Measurements from ENCODE around the gene ICE2.

ICE2 gene

DNA sequence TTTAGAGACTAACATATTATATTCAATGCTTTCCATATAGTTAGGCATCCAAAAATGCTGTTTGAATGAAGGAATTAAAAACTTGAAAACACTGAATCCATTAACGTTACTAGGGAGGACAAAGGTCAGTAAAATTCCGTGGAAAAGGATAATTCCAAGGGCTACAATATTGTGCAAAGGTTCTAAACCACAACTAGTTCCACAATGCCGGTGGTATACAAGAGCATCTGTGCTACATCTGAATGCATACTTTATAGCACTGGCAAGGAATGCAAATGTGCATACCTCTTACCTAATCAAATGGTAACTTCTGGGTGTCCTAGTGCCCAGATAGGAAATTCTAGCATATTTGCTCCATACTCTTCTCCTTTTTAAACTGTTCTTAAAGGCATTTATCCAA lies 2.2 kb downstream of the ICE2 start:
- H3K4me3 ChIP-seq (ENCODE audit: low read depth, low read length): no peak overlapping the region
- no peak for DNase-seq (ENCODE audit: low read depth)

DNA sequence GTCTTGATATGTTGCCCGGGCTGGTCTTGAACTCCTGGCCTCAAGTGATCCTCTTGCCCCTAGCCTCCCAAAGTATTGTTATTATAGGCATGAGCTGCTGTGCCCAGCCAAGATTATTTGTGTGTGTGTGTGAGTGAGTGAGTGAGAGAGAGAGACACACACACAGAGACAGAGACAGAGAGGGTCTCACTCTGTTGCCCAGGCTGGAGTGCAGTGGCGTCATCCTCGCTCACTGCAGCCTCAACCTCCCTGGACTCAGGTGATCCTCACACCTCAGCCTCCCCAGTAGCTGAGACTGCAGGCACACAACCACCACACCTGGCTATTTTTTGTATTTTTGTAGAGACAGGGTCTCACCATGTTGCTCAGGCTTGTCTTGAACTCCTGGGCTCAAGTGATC lies 5.8 kb downstream of the ICE2 start:
- no peak for DNase-seq (ENCODE audit: low read depth)
- TF ChIP-seq, protein P1, sequence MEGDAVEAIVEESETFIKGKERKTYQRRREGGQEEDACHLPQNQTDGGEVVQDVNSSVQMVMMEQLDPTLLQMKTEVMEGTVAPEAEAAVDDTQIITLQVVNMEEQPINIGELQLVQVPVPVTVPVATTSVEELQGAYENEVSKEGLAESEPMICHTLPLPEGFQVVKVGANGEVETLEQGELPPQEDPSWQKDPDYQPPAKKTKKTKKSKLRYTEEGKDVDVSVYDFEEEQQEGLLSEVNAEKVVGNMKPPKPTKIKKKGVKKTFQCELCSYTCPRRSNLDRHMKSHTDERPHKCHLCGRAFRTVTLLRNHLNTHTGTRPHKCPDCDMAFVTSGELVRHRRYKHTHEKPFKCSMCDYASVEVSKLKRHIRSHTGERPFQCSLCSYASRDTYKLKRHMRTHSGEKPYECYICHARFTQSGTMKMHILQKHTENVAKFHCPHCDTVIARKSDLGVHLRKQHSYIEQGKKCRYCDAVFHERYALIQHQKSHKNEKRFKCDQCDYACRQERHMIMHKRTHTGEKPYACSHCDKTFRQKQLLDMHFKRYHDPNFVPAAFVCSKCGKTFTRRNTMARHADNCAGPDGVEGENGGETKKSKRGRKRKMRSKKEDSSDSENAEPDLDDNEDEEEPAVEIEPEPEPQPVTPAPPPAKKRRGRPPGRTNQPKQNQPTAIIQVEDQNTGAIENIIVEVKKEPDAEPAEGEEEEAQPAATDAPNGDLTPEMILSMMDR (IDR thresholded peaks at IDR 0.05; ENCODE audit: insufficient read depth, low read depth, low read length, missing control alignments): no peak
- H3K4me3 ChIP-seq (ENCODE audit: low read depth, low read length): no peak overlapping the region

More for the DNA sequence above, 2.2 kb downstream of the ICE2 start:
- TF ChIP-seq, protein P1 (IDR thresholded peaks at IDR 0.05; ENCODE audit: insufficient read depth, low read depth, low read length, missing control alignments): no peak

DNA sequence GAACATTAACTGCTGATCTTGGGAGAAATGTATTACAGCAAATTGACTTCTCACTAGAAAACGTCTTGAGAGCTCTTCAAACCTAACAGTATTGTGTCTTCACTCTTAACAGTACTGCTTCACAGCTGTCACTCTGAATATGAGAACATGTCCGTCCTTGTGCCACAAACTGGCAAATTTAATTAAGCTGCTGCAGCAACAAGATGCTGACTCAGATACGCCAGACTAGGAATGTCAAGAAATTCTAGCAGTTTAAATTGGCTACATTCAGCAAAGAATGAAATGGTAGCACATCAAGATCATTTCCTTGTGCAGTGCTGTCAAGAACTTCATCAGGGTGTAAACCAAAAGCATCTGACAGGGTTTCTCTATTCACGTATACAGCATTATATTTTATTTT lies 7.6 kb downstream of the ICE2 start:
- TF ChIP-seq, protein P1 (IDR thresholded peaks at IDR 0.05; ENCODE audit: insufficient read depth, low read depth, low read length, missing control alignments): no peak
- no peak for DNase-seq (ENCODE audit: low read depth)
- H3K4me3 ChIP-seq (ENCODE audit: low read depth, low read length): no peak overlapping the region

DNA sequence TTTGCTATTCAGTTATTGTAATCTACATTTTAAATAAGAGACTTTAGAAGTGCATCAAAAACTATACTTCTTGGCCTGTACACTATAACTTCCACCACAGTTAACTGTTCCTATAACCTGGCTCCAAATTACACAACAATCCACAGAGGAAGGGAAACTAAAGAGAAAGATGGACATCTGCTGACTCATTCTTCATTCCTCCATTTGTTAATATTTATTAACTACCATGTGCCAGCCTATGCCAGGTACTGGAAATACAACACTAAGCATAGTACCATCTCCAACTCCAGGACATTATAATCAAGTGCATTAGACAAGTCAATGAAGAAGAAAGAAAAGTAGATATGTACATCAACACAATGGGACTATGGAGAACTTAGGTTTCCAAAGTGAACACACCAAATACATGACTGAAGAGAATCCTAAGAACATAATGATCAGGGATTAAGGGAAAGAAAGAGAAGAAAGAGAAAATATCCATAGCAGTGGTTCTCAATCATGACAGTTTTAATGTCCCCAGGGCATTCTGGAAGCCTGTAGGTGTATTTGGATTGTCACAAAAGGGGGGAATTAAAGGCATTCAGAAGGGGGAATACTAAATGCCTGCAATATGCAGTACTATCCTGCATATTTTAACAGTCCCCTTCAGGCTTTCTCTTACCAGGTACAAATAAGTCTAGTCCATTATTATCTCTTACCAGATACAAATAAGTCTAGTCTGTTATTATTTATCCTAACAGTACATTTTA lies 8.9 kb downstream of the ICE2 start:
- DNase-seq (ENCODE audit: low read depth): no peak
- no peak overlapping the region for H3K4me3 ChIP-seq (ENCODE audit: low read depth, low read length)
- TF ChIP-seq, protein P1 (IDR thresholded peaks at IDR 0.05; ENCODE audit: insufficient read depth, low read depth, low read length, missing control alignments): no peak

DNA sequence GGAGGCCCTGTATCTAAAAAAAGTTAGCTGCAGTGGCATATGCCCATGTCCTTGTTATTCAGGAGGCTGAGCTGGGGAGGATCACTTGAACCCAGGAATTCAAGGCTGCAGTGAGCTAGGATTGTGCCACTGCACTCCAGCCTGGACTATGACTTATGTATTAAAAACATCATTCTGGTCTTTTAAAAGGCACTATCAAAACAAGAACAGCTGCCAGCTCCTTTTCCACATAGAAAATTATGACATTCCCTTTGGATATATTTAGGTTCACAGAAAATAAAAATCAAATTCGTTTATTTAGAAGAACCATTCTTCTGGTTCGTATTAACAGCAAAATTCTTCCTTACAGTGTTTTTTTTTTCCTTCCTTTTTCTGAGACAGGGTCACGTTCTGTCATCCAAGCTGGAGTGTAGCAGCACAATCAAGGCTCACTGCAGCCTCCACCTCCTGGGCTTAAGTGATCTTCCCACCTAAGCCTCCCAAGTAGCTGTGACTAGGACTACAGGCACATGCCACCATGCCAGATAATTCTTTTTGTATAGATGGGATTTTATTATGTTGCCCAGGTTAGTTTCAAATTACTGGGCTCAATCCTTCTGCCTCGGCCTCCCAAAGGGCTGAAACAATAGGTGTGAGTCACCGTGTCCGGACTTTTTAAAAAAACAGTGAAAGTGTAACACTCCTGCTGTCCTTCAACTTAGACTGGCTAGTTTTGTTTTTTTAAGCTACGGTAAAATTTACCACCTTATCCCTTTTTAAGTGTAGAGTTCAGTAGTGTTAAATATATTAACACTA lies 13.9 kb downstream of the ICE2 start:
- no peak for DNase-seq (ENCODE audit: low read depth)

DNA sequence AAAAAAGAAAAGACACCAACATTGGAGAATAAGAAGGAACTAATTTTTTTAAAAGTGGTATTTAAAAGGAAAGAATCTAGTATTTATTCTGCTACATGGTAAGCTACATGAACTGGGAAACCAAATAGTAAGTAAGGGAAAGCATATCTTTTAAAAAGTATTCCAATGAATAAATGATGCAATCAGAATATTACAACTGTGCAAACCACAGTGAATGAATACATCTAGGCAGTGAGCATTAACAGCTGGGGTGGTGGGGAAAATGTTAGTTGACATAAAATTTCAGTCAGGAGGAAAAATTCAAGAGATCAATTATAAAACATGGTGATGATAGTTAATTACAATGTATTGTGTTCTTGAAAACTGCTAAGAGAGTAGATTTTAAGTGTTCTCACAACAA lies 16.9 kb downstream of the ICE2 start:
- no peak for DNase-seq (ENCODE audit: low read depth)
- H3K4me3 ChIP-seq (ENCODE audit: low read depth, low read length): no peak overlapping the region
- TF ChIP-seq, protein P1 (IDR thresholded peaks at IDR 0.05; ENCODE audit: insufficient read depth, low read depth, low read length, missing control alignments): no peak

More for the DNA sequence above, 13.9 kb downstream of the ICE2 start:
- H3K4me3 ChIP-seq (ENCODE audit: low read depth, low read length): no peak overlapping the region
- TF ChIP-seq, protein P1 (IDR thresholded peaks at IDR 0.05; ENCODE audit: insufficient read depth, low read depth, low read length, missing control alignments): no peak

All from GM12865 (cell line).